ENCODE data around the gene RNF213. TPM values are rescaled to one million over a fixed set of nuclear protein-coding genes. Genes with fewer than 3 reads are reported as not detected.
"Not testable (repeated sequence)": the region's sequence is repeated elsewhere in the genome, so short reads cannot be mapped to it uniquely, and the experiment has no call there.

RNF213 gene
- total RNA-seq, 4 donors from 2014 or later = 57.8 to 197 (median 94.1) TPM

- H3K27me3 ChIP-seq = no peaks in the 10 kb centered on the region
- no peaks in the 10 kb centered on the region for H3K4me1 ChIP-seq
- no peaks in the 10 kb centered on the region for H3K9me3 ChIP-seq
- TF ChIP-seq, protein P1, sequence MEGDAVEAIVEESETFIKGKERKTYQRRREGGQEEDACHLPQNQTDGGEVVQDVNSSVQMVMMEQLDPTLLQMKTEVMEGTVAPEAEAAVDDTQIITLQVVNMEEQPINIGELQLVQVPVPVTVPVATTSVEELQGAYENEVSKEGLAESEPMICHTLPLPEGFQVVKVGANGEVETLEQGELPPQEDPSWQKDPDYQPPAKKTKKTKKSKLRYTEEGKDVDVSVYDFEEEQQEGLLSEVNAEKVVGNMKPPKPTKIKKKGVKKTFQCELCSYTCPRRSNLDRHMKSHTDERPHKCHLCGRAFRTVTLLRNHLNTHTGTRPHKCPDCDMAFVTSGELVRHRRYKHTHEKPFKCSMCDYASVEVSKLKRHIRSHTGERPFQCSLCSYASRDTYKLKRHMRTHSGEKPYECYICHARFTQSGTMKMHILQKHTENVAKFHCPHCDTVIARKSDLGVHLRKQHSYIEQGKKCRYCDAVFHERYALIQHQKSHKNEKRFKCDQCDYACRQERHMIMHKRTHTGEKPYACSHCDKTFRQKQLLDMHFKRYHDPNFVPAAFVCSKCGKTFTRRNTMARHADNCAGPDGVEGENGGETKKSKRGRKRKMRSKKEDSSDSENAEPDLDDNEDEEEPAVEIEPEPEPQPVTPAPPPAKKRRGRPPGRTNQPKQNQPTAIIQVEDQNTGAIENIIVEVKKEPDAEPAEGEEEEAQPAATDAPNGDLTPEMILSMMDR (IDR thresholded peaks at IDR 0.05) = no peak
- TF ChIP-seq EP300 (IDR thresholded peaks at IDR 0.05) = no peak
- TF ChIP-seq POLR2A (IDR thresholded peaks at IDR 0.05) = no peak
- no peak for TF ChIP-seq POLR2AphosphoS5 (IDR thresholded peaks at IDR 0.05)
- WGBS = 95% methylated on average over 12 of the region's 12 CpGs
- peak in 1 of 2 donors; percentile 38 for DNase-seq (ENCODE audit: low spot score in 2 of 2)
- H3K4me3 ChIP-seq = no peak overlapping the region
- peaks cover 75% of the 10 kb centered on the region for H3K36me3 ChIP-seq
- no peak overlapping the region for H3K27ac ChIP-seq
Measured at GRCh38 chr17:80312621-80313135, 52.0 kb downstream of the RNF213 start.

DNA sequence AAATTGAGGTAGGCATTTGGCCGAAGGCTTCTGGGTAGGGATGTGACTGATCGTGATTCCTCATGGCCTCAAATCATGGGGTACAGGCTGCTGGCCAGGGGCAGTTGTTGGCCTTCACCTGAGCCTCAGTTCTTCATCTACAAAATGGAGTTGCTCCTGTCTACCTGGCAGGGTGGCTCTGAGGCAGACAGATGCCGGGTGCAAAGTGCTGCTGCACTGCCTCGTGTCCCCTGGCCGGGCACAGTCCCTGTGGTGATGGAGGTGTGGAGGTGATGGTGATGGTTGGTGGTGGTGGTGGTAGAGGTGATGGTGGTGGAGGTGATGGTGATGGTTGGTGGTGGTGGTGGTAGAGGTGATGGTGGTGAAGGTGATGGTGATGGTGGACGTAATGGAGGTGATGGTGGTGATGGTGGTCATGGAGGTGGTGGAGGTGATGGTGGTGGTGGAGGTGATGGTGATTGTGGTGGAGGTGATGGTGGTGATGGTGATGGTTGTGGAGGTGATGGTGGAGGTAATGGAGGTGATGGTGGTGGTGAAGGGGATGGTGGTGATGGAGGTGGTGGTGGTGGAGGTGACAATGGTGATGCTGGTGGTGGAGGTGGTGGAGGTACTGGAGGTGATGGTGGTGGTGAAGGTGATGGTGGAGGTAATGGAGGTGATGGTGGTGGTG, 52.6 kb downstream of the RNF213 start:
- H3K27me3 ChIP-seq = no peaks in the 10 kb centered on the region

GRCh38 chr17:80313946-80314345, 53.3 kb downstream of the RNF213 start:
- DNase-seq (ENCODE audit: low spot score in 2 of 2) = peak in 1 of 2 donors; percentile 1
- peaks cover 75% of the 10 kb centered on the region for H3K36me3 ChIP-seq
- H3K27ac ChIP-seq, H3K27me3 ChIP-seq, H3K4me3 ChIP-seq, H3K9me3 ChIP-seq, H3K4me1 ChIP-seq: not testable (repeated sequence)
- WGBS = 100% methylated on average over 1 of the region's 1 CpG

More for the DNA sequence above, 52.6 kb downstream of the RNF213 start:
- Histone ChIP-seq H3K9me3 (no peaks in the 10 kb centered on the region), H3K36me3 (peaks cover 75% of the 10 kb centered on the region), H3K4me3 (no peak overlapping the region), H3K4me1 (no peaks in the 10 kb centered on the region), H3K27ac (no peak overlapping the region)
- TF ChIP-seq POLR2A (IDR thresholded peaks at IDR 0.05) (no peak), POLR2AphosphoS5 (IDR thresholded peaks at IDR 0.05) (no peak), EP300 (IDR thresholded peaks at IDR 0.05) (no peak)
- TF ChIP-seq, protein P1 (IDR thresholded peaks at IDR 0.05) = no peak
- 100% methylated on average over 6 of the region's 6 CpGs for WGBS
- peak in 1 of 2 donors; percentile 52 for DNase-seq (ENCODE audit: low spot score in 2 of 2)

DNA sequence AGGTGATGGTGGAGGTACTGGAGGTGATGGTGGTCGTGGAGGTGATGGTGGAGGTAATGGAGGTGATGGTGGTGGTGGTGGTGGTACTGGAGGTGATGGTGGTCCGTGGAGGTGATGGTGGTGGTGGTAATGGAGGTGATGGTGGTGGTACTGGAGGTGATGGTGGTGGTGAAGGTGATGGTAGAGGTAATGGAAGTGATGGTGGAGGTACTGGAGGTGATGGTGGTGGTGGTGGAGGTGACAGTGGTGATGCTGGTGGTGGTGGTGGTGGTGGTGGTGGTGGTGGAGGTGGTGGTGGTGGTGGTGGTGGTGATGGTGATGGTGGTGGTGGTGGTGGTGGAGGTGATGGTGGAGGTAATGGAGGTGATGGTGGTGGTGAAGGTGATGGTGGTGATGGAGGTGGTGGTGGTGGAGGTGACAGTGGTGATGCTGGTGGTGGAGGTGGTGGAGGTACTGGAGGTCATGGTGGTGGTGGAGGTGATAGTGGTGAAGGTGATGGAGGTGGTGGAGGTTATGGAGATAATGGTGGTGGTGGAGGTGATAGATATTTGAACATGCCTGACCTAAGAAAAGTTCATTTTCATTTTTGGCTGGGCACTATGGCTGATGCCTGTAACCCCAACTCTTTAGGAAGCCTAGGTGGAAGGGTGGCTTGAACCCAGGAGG, 55.0 kb downstream of the RNF213 start:
- H3K36me3 ChIP-seq = peaks cover 76% of the 10 kb centered on the region
- no peaks in the 10 kb centered on the region for H3K9me3 ChIP-seq
- TF ChIP-seq EP300 (IDR thresholded peaks at IDR 0.05) (no peak), POLR2AphosphoS5 (IDR thresholded peaks at IDR 0.05) (no peak), POLR2A (IDR thresholded peaks at IDR 0.05) (no peak)
- TF ChIP-seq, protein P1 (IDR thresholded peaks at IDR 0.05) = no peak
- no peak overlapping the region for H3K27ac ChIP-seq
- peak in 1 of 2 donors; percentile 7 for DNase-seq (ENCODE audit: low spot score in 2 of 2)
- 100% methylated on average over 2 of the region's 2 CpGs for WGBS
- no peak overlapping the region for H3K4me3 ChIP-seq
- no peaks in the 10 kb centered on the region for H3K27me3 ChIP-seq
- H3K4me1 ChIP-seq = no peaks in the 10 kb centered on the region

- Histone ChIP-seq H3K27me3 (no peaks in the 10 kb centered on the region), H3K27ac (no peak overlapping the region), H3K4me3 (no peak overlapping the region), H3K9me3 (no peaks in the 10 kb centered on the region), H3K4me1 (no peaks in the 10 kb centered on the region), H3K36me3 (peaks cover 78% of the 10 kb centered on the region)
- 76% methylated on average over 10 of the region's 10 CpGs for WGBS
- DNase-seq (ENCODE audit: low spot score in 2 of 2) = peak in 1 of 2 donors; percentile 21
- TF ChIP-seq POLR2A (IDR thresholded peaks at IDR 0.05) (no peak), POLR2AphosphoS5 (IDR thresholded peaks at IDR 0.05) (no peak)
Measured at GRCh38 chr17:80316431-80316830, 55.8 kb downstream of the RNF213 start.
